Activated CD4-positive, alpha-beta T cell treated with anti-CD3 and anti-CD28 coated beads, Interleukin-2, Interleukin-6, amounts not matched to agents 100 ng/mL and 50 ng/mL, durations not matched to agents 16 hours and 8 hours (primary cell): ENCODE data around the gene TCOF1.
A peak's percentile ranks its signal among the peaks of the same experiment; 100 is the strongest.
"Not testable (repeated sequence)": the region's sequence is repeated elsewhere in the genome, so short reads cannot be mapped to it uniquely, and the experiment has no call there.

Source experiments
- DNase-seq: peaks from one replicate; pipeline ENCODE4 v3.0.0-alpha.2; 2020

TCOF1 gene

GRCh38 chr5:150407096-150407720 is 49.7 kb downstream of the TCOF1 start:
- no peak for DNase-seq

GRCh38 chr5:150408231-150408943 is 50.9 kb downstream of the TCOF1 start:
- DNase-seq: no peak

- peak; percentile 84 for DNase-seq
Observed at GRCh38 chr5:150409638-150410523, 52.4 kb downstream of the TCOF1 start.

GRCh38 chr5:150410524-150411244 is 53.2 kb downstream of the TCOF1 start:
- DNase-seq: peak; percentile 70

- peak; percentile 82 for DNase-seq
Observed at GRCh38 chr5:150411245-150411979, 53.9 kb downstream of the TCOF1 start.

GRCh38 chr5:150412319-150413175 is 55.0 kb downstream of the TCOF1 start, which contains the start of gene CD74:
Gene CD74 (minus strand): TSS chr5:150412910. CDS start chr5:150412749, 161 bp downstream.
- DNase-seq: peak; percentile 98

GRCh38 chr5:150413176-150413901 is 55.8 kb downstream of the TCOF1 start:
- DNase-seq: no peak

- not testable (repeated sequence) for DNase-seq
Observed at GRCh38 chr5:150413902-150414790, 56.6 kb downstream of the TCOF1 start.

GRCh38 chr5:150419630-150420270 is 62.3 kb downstream of the TCOF1 start:
- DNase-seq: no peak

GRCh38 chr5:150422075-150422474 is 64.6 kb downstream of the TCOF1 start:
- no peak for DNase-seq

GRCh38 chr5:150422758-150423157 is 65.3 kb downstream of the TCOF1 start:
- DNase-seq: no peak

GRCh38 chr5:150426165-150426564 is 68.7 kb downstream of the TCOF1 start:
- not testable (repeated sequence) for DNase-seq

GRCh38 chr5:150428106-150428876 is 70.8 kb downstream of the TCOF1 start:
- no peak for DNase-seq

- DNase-seq: no peak
Observed at GRCh38 chr5:150428978-150429377, 71.5 kb downstream of the TCOF1 start.

GRCh38 chr5:150429410-150429873 is 71.9 kb downstream of the TCOF1 start:
- DNase-seq: no peak

- DNase-seq: no peak
Observed at GRCh38 chr5:150431048-150431447, 73.6 kb downstream of the TCOF1 start.

GRCh38 chr5:150431574-150431973 is 74.1 kb downstream of the TCOF1 start:
- DNase-seq: no peak

- no peak for DNase-seq
Observed at GRCh38 chr5:150434464-150434863, 77.0 kb downstream of the TCOF1 start.
